Smooth muscle cell (in vitro differentiated cells): ENCODE measurements around the gene KNOP1. TPM values are rescaled to one million over a fixed set of nuclear protein-coding genes. Genes with fewer than 3 reads are reported as not detected.
A peak's percentile ranks its signal among the peaks of the same experiment; 100 is the strongest.

Source experiments
- DNase-seq: peaks from one replicate; lab custom pipeline; 2025; ENCODE audit not compliant: unreplicated experiment; lab: John Stamatoyannopoulos, UW
- H2AFZ ChIP-seq: fragments of 200-600 bp; sonication (generic); 2 replicates; pipeline ENCODE4 v1.6.0; 2016; ENCODE audit warnings: antibody characterized with exemption, low read depth, mild to moderate bottlenecking
- H3F3A ChIP-seq: fragments of 200-600 bp; sonication (generic); 2 replicates; pipeline ENCODE4 v1.6.0; 2017; ENCODE audit warnings: antibody characterized with exemption, low read depth
- H3K27ac ChIP-seq: fragments of 200-600 bp; sonication (generic); 2 replicates; pipeline ENCODE4 v1.5.1; 2016; ENCODE audit warnings: low read depth, mild to moderate bottlenecking
- H3K27me3 ChIP-seq: fragments of 200-600 bp; sonication (generic); 2 replicates; pipeline ENCODE4 v1.6.1; 2016; ENCODE audit warnings: low read depth, mild to moderate bottlenecking
- H3K36me3 ChIP-seq: fragments of 200-600 bp; sonication (generic); 2 replicates; pipeline ENCODE4 v1.5.1; 2016; ENCODE audit warnings: low read depth
- H3K4me1 ChIP-seq: fragments of 200-600 bp; sonication (generic); 2 replicates; pipeline ENCODE4 v1.5.1; 2016; ENCODE audit warnings: low read depth
- H3K4me2 ChIP-seq: fragments of 200-600 bp; sonication (generic); 2 replicates; pipeline ENCODE4 v1.6.0; 2016; ENCODE audit warnings: mild to moderate bottlenecking
- H3K4me3 ChIP-seq: fragments of 200-600 bp; sonication (generic); 2 replicates; pipeline ENCODE4 v1.5.1; 2016; ENCODE audit warnings: mild to moderate bottlenecking
- H3K79me2 ChIP-seq: fragments of 200-600 bp; sonication (generic); 2 replicates; pipeline ENCODE4 v1.6.0; 2016; ENCODE audit warnings: low read depth, mild to moderate bottlenecking
- H3K9ac ChIP-seq: fragments of 200-600 bp; sonication (generic); 2 replicates; pipeline ENCODE4 v1.6.0; 2016; ENCODE audit warnings: low read depth
- H3K9me3 ChIP-seq: fragments of 200-600 bp; sonication (generic); replicated peaks from 2 replicates; pipeline ENCODE4 v1.5.1; 2016; ENCODE audit warnings: low read depth
- H4K20me1 ChIP-seq: fragments of 200-600 bp; sonication (generic); 2 replicates; pipeline ENCODE4 v1.6.0; 2016; ENCODE audit warnings: low read depth
- WGBS: methylation state at CpG from one replicate; pipeline ENCODE4 v1.1.7; 2016; ENCODE audit warnings: low lambda C conversion rate; 5-methylcytosine and 5-hydroxymethylcytosine counted together
- polyA plus RNA-seq: library from polyadenylated mRNA; unstranded; fragments of >200 nt; fragmentation: Nextera tagmentation; extraction: Ambion mirVana; gene quantifications from 2 replicates; pipeline ENCODE4 v1.2.1, GENCODE V29; 2016
- total RNA-seq: library from RNA; depleted of rRNA; stranded (reverse); fragments of >200 nt; gene quantifications from 2 replicates; pipeline ENCODE4 v1.2.3, GENCODE V29; 2014
- TF ChIP-seq, protein P1 (sequence below): fragments of 200-600 bp; sonication (generic); IDR thresholded peaks from 2 replicates; pipeline ENCODE4 v1.5.1; 2017; ENCODE audit warnings: borderline replicate concordance, mild to moderate bottlenecking, antibody characterized with exemption; ENCODE audit not compliant: insufficient read depth, poor library complexity, severe bottlenecking

Gene KNOP1
- total and polyA plus RNA-seq, 2 experiments from 2014 or later = 31.0 to 32.6 TPM

DNA sequence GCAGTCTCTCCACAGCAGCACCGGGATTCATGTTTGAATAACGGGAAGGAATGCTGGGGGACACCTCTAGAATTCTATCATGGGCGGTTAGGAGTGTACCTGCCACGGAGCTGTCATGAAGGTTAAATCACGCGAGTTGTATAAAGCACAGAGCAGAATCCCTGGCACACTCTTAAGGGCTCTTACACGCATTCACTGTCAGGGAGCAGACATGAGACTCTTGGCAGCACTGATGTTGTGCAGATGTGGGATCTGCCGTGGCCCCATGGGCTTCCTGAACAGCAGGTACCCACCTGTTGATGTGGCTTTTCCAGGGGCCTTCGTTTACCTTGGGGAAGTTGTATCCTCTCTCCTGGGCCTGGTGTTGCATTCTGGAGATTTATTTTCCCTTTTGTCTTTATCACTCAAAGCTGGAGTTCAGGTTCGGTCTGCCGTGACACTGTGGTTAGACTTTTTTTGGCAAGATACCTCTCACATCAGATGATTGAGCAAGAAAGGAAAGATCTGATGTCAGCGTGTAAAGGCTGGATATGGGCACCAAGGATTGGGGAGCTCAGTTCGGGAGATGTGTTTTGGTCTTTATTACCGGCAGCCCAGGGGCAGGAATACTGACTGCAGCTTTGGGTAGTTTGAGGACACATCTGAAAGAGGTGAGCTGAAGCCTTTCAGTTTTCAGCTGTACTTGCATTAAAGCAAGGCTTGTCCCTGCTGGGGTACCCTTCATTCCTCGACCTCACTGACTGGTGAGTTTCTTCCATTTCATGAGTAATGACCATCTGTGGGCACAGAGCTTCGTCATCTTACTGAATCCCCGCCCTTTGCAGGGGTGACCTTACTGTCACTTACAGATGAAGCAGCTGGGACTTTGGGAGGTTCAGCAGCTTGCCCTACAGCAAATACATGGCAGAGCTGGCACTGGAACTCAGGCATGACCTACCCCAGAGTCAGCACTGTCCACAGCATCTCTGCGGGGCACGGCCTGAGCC, 19.3 kb downstream of the KNOP1 start:
- Histone ChIP-seq H3K4me2 (no peak overlapping the region), H2AFZ (no peak overlapping the region), H3K4me1 (no peaks in the 10 kb centered on the region), H3K79me2 (no peaks in the 10 kb centered on the region), H3K9ac (no peak overlapping the region), H4K20me1 (no peaks in the 10 kb centered on the region), H3K36me3 (peaks cover 5% of the 10 kb centered on the region), H3K27ac (no peak overlapping the region), H3F3A (no peaks in the 10 kb centered on the region), H3K27me3 (no peaks in the 10 kb centered on the region), H3K9me3 (no peaks in the 10 kb centered on the region), H3K4me3 (no peak overlapping the region)
- no peak for DNase-seq
- TF ChIP-seq, protein P1, sequence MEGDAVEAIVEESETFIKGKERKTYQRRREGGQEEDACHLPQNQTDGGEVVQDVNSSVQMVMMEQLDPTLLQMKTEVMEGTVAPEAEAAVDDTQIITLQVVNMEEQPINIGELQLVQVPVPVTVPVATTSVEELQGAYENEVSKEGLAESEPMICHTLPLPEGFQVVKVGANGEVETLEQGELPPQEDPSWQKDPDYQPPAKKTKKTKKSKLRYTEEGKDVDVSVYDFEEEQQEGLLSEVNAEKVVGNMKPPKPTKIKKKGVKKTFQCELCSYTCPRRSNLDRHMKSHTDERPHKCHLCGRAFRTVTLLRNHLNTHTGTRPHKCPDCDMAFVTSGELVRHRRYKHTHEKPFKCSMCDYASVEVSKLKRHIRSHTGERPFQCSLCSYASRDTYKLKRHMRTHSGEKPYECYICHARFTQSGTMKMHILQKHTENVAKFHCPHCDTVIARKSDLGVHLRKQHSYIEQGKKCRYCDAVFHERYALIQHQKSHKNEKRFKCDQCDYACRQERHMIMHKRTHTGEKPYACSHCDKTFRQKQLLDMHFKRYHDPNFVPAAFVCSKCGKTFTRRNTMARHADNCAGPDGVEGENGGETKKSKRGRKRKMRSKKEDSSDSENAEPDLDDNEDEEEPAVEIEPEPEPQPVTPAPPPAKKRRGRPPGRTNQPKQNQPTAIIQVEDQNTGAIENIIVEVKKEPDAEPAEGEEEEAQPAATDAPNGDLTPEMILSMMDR = no peak
- 96% methylated on average over 19 of the region's 19 CpGs for WGBS

DNA sequence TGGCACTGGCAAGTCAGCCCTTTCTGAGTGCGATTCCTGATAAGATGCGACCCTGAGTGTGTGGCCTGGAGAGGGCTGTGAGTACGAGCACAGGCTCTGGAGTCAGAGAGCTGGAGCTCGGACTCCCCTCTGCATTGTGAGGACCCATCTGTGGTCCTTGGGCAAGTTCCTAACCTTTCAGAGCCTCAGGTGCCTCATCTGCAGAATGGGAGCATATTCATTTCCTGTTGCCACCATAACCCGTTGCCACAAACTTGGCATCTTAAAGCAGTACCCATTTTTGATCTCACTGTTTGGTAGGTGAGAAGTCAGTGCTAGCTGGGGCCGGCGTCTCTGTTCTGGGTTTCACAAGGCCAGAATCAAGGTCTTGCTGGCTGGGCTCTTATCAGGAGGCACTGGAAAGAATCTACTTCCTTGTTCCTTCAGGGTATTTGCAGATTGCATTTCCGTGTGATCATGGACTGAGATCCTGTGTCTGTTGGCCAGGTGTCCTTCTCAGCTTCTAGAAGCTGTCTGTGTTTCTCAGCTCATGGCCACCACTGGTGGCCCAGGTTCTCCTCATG, 20.2 kb downstream of the KNOP1 start:
- TF ChIP-seq, protein P1 = no peak
- no peaks in the 10 kb centered on the region for H3K9me3 ChIP-seq
- no peak overlapping the region for H3K4me2 ChIP-seq
- H3K4me3 ChIP-seq = no peak overlapping the region
- no peaks in the 10 kb centered on the region for H3K4me1 ChIP-seq
- no peaks in the 10 kb centered on the region for H3K27me3 ChIP-seq
- no peaks in the 10 kb centered on the region for H3F3A ChIP-seq
- H3K36me3 ChIP-seq = no peaks in the 10 kb centered on the region
- H3K9ac ChIP-seq = no peak overlapping the region
- no peak overlapping the region for H2AFZ ChIP-seq
- no peak for DNase-seq
- 96% methylated on average over 8 of the region's 8 CpGs for WGBS
- H4K20me1 ChIP-seq = no peaks in the 10 kb centered on the region
- H3K27ac ChIP-seq = no peak overlapping the region
- H3K79me2 ChIP-seq = no peaks in the 10 kb centered on the region

DNA sequence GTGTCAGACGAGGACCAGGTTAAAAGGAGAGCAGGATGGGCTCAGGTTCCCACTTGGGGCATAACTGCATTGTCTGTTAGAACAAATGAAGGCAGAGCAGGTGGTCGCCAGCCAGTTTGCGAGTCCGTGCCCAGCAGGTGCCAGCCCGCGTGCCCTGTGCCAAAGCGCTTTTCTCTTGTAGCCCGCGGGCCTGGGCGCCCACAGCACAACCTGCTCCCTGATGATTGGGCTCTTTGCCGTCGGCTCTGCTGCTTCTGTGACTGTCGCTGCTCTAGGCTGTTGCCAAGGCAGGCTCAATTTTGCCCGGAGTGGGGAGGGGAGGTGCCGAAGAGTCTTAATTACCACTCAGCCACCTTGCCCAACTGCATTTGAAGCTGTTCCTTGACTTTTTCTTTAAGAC, 21.1 kb downstream of the KNOP1 start:
- DNase-seq = no peak
- Histone ChIP-seq H3K4me2 (no peak overlapping the region), H3K9ac (no peak overlapping the region), H3K4me1 (no peaks in the 10 kb centered on the region), H3K4me3 (no peak overlapping the region), H3K36me3 (no peaks in the 10 kb centered on the region), H3F3A (no peaks in the 10 kb centered on the region), H3K79me2 (no peaks in the 10 kb centered on the region), H3K27ac (peak overlapping the region; percentile 53), H3K9me3 (no peaks in the 10 kb centered on the region), H2AFZ (no peak overlapping the region), H4K20me1 (no peaks in the 10 kb centered on the region), H3K27me3 (no peaks in the 10 kb centered on the region)
- TF ChIP-seq, protein P1 = no peak
- 99% methylated on average over 15 of the region's 15 CpGs for WGBS
